GM21423 (cell line): ENCODE measurements around the gene FGL2.
"Not testable (repeated sequence)": the region's sequence is repeated elsewhere in the genome, so short reads cannot be mapped to it uniquely, and the experiment has no call there.

Source experiments
- ATAC-seq: cut with Tn5 transposase; IDR thresholded peaks from one replicate; pipeline ENCODE4 v1.9.1; 2021; ENCODE audit warnings: mild to moderate bottlenecking, moderate library complexity; ENCODE audit not compliant: unreplicated experiment

Gene FGL2

DNA sequence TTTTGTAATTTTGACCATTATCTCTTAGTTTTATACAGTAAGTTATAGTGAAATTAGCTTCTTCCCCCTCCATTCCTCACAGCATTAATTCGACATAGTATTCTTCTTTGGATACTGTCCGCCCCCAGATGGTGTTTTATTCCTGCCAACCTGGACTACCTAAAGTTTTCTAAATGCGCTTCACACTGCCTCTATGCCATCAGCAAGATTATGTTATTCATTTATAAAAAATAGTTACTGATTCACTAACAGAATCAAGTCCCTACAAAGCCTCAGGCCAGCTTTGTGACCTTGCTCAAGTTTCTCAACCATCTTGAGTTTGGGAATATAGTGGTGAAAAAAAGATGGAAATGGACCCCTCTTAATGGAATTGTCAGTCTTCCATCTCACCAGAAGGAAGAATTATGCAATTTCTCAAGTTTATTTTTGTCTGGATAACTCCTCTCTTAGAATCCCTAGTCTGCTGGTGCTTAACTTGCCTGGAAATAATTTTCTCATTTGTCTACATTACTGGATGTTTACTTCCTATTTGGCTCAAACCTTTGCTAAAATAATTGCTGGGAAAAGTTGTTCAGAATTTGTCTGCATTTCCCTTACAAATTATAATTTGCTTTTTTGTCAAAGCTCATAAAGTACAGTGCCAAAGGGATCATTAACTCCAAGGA is 16.7 kb upstream of the FGL2 start:
- no peak for ATAC-seq

DNA sequence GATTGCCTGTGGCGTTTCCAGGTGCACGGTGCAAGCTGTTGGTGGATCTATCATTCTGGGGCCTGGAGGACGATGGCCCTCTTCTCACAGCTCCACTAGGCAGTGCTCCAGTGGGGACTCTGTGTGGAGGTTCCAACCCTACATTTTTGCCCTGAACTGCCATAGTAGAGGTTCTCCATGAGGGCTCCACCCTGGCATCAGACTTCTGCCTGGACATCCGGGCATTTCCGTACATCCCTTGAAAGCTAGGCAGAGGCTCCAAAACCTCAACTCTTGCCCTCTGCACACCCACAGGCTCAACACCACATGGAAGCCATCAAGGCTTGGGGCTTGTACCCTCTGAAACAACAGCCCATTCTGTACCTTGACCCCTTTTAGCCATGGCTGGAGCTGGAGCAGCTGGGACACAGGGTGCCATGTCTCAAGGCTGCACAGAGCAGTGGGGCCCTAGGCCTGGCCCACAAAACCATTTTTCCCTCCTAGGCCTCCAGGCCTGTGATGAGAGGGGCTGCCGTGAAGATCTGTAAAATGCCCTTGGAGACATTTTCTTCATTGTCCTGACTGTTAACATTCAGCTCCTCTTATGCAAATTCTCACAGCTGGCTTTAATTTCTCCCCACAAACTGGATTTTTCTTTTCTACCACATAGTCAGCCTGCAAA is 10.0 kb upstream of the FGL2 start:
- no peak for ATAC-seq

DNA sequence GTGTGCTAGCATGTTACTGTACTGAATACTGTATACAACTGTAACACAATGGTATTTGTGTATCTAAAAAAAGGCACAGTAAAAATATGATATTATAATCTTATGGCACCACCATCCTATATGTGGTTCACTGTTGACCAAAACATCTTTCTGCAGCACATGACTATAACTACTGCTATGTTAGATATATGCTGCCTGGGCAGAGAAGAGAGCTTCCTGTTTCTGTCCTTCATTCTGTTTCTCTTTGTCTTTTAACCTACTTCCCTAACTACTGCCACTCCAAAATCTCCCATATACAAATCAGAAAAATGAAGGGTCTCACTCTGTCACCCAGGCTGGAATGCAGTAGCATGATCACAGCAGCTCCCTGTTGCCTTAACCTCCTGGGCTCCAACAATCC is 8.8 kb upstream of the FGL2 start:
- ATAC-seq = no peak

DNA sequence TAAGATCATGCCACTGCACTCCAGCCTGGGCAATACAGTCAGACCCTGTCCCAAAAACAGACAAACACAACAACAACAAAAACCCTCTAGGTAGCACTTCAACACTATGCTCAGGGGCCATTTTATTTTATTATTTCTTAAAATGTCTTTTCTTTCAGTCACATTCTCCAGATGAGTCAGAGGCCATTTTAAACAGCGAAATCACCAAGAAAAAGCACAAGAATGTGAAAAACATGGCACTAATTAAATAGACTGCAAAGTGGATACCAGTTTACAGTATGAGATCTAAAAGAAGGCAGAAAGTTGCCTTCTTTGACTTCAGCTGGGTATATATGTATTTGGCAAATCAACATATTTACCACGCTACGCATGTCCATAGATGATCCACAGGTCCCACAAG is 6.1 kb upstream of the FGL2 start:
- no peak for ATAC-seq

DNA sequence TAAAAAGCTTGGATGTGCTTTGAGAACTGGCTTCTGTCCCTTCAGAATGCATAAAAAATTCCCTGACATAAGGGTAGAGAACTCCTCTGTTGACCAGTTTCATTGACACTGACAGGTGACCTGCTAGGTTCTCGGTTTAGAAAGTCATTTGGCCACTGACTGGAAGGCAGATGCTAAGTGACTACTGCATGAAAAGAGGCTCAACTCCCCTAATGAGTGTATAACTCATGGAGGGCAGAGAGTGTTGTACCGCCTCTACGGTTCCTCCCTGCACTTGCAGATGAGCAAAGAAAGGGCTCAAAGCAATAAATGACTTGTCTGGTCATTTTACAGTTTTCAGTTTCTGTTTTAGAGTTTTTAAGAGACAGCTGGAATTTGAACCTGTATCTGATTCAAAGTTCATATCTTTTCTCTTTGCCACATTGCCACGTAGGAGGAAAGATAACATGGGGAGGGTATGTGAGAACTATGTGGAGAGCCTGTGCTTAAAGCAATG is 2.9 kb upstream of the FGL2 start:
- ATAC-seq = peak; percentile 86

DNA sequence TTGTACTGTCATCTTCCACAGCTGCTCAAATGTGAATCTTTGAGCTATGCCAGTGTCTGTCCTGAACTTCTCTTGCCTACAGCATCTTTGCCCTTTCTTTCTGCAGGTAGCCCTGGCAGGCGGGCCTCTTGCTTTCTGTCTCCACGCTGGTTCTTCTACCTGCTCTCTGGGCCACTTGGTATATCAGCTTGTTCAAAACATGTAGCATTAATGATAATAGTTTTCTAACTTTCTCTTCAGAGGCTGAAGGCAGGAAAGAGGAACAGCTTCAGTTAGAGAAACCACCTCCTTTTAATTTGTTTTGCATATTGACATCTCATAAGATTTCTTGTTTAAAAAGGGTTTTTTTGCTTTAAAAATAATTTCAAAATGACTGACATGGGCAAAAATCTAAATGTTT is 923 bp upstream of the FGL2 start:
- ATAC-seq = no peak

DNA sequence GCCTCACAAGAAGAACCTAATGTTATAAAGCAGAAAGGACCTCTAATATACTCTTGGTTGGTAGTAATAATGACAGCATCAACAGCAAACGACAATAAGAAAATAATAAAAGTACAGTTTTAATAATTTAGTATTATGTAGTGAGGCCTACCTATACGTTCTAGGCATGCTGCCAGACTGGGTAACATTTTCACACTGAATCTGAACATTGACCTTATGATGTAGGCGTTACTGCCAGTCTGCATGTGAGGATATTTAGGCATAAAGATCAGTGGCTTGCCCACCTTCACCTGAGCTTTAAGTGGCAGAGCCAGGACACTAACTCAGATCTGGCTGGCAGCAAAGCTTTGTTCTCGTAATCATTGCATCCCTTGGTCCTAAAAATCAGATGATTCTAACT is 2.5 kb downstream of the FGL2 start:
- no peak for ATAC-seq

DNA sequence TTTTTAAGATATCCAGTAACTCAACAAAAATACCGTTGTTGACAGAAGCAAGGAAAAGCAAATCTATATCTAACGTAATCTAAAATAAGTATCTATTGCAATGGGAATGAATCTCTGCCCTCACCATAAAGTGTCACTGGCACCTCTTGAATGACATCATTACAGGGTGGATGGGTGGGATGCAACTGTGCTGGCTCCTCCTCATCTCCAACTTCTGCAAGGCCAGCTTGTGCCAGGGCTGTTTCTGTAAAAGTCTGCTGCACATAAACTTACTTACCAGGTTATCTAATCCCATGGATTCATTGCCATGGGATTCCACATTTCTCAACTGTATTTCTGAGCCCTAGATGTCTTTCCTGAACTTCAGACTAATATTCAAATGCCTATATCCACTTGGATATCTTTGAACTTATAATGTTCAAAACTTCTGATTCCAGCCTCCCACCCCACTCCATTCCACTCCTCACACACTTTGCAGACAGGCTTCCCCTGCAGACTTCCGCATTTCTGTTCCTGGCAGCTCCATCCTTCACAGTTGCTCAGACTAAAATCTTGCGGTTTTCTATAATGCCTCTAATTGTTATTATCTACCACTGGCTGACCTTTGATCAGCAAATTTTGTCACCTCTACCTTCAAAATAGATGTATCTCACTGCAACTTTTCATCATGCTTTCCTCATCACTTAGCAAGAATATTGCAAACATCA is 10.7 kb downstream of the FGL2 start:
- no peak for ATAC-seq

DNA sequence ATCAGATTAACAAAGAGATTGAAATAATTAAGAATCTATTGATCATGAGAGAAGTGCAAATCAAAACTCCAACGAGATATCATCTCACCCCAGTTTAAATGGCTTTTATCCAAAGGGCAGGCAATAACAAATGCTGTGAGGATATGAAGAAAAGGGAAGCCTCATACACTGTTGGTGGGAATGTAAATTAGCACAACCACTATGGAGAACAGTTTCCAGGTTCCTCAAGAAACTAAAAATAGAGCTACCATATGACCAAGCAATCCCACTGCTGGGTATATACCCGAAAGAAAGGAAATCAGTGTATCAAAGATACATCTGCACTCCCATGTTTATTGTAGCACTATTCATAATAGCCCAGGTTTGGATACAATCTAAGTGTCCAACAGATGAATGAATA is 13.8 kb downstream of the FGL2 start:
- no peak for ATAC-seq

DNA sequence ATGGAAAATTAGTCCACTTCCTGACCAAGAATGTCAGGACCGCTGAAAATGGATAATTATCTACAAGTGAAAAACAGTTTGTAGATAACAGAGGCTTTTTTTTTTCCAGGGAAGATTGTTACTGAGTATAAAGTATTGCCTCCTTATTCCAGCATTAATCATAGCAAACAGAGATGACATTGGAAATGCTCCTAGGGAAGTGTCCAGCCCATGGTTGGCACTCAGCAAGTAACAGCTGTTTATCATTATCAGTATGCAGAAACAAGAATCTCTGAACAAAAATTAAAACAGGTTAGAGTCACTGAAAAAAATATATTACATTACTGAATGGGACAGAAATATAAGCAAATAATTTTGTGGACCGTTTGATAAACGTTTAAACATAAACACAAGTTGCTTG is 14.6 kb downstream of the FGL2 start:
- no peak for ATAC-seq

DNA sequence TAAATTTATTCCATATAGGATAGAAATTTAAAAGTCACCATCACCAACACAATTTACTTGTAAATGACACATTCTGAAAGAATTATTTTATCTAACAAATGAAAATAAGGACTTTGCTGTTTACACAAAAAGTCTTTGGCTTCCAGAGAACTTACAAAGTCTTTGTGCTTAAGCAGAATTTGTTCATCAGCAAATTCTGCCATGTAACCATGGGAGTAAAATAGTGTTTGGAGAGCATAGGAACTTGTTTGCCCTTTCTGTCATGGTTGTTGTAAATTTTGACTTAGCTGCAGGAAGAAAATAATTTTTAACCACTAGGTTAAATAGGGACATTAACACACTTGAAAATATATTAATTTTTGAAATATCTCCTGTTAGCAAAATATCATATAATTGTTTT is 15.2 kb downstream of the FGL2 start:
- ATAC-seq = no peak

DNA sequence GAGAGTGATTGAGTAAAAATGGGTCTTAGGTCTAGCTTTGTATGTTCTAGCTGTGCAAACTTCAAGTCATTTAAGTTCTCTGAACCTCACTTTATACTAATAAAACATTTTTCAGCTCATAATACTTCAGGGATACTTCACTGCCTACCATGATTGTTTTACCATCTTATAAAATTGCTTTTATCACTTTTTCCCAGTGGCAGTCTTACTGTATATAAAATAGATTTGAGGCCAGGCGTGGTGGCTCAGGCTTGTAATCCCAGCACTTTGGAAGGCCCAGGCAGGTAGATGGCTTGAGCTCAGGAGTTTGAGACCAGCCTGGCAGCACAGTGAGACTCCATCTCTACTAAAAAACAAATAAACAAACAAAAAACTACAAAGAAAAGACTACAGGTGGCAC is 17.4 kb downstream of the FGL2 start:
- no peak for ATAC-seq

DNA sequence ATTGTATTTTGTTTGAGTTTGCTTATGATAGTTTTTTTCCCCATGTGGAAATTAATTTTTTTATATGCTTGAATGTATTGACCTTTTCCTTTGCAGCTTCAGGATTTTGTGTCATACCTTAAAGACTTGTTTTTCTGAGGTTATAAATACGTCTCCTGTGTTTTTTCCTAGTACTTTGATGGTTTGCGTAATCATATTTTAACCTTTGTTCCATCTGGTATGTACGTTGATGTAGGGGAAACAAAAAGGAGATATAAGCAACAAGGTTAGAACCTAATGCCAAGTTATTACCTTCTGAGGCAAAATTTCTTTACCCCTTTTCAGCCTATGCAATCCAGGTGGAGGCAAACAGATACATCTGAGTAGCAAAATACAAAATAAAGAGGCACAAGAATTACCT is 17.9 kb downstream of the FGL2 start:
- no peak for ATAC-seq

DNA sequence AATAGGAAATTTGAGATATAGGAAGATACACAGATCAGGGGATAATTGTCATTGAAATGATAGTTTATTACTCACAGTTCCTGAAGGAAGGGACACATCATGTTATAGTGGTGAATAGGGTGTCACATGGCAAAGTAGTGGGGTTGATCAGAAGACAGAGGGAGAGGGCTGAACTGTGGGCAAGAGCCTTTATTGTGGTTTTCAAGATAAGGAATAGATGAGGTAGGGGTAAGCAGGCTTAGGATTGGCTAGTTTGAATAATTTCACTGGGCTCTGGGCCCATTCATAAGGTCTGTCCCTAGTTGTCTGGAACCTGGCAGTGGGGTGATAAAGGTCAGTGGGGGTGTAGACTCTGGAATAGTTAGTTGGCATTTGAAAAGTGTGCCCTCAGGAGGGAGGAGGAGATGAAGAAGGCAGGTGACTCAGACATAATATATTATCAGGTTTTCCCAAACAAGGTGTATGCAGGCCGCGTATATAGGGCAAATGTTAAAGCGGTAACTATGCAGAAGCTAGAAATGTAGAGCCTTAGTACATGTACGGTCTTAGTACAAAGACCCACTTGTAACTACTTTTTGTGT is 18.5 kb downstream of the FGL2 start:
- ATAC-seq = no peak

DNA sequence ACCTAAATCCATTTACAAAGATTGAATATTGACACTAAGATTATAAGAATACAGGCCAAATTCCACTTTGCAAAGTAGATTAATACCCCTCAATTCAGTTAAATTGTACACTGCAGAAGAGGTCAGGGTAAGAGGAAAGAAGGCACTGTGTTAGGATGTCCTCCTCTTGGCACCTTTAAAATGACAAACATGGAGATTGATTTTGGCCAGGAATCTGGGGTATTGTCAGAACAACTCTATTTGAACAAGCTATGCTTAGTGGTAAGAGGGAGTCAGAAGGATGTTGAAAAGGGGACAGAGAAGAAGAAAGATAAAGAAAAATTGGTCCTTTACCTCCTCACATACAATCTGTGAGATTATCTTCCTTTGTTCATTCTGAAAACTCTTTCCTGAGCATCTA is 21.6 kb downstream of the FGL2 start:
- not testable (repeated sequence) for ATAC-seq

DNA sequence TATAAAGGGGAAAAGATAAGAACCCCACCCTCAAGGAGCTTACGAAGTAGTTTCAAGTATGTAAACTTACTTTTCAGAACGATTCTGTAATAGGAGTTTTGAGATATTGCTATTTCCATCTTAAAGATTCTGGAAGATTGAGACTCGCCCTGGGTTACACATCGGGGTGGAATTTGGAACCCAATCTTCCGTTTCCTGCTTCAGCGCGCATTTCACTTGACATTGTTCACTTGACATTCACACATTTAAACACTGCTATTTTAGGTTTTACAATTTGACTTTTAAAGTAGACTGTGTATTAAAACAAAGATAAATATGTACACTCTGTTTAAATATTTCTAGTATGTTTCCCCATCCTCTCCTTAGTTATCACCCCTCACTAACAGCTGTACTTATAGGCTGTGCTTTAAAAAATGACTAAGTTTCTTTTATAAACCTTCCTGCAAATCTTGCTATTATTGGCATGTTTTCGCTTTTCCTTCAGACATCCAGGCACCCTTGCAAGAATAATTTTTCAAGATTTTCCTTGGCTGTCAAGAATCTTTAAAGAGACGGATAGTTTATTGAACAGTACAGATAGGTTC is 22.2 kb downstream of the FGL2 start:
- ATAC-seq = not testable (repeated sequence)

DNA sequence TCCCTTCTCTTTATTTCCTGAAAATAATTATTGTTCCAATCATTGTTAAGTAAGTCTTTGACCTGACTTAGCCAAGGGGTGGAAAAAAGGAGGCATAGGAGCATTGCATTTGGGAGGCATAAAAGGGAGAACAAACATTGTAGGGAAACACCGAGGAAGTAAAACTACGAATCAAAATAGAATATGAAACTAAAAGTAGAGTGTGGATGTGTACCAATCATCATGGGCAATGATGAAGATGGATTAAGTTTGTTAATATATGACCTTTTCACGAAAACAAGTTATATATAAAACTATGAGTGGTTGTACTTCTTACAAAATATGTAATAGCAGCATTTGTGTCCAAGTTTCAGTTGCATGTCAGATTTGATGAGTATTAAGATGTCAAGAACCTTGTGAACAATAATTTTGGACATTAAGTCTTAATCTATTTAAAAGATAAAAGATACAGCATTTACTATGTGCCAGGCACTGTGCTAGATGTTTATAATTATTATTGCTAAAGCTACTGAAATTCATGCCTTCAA is 24.3 kb downstream of the FGL2 start:
- ATAC-seq = peak; percentile 72

DNA sequence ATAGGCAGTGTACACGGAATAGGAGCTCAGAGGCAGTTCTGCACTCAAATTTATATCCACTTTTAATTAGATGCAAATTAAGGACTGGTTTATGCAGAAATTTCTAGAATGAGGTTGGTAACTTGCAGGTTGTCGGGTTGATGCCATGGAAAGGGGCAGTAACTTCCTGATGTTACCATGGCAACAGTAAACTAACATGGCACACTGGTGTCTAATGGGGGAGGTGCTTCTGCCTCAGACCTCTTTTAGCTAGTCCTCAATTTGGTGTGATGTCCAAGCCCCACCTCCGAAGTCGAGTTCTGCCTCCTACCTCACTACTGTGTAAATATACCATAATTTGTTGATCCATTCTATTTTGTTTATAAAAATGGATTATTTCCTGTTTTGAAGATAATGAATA is 25.2 kb downstream of the FGL2 start:
- not testable (repeated sequence) for ATAC-seq

DNA sequence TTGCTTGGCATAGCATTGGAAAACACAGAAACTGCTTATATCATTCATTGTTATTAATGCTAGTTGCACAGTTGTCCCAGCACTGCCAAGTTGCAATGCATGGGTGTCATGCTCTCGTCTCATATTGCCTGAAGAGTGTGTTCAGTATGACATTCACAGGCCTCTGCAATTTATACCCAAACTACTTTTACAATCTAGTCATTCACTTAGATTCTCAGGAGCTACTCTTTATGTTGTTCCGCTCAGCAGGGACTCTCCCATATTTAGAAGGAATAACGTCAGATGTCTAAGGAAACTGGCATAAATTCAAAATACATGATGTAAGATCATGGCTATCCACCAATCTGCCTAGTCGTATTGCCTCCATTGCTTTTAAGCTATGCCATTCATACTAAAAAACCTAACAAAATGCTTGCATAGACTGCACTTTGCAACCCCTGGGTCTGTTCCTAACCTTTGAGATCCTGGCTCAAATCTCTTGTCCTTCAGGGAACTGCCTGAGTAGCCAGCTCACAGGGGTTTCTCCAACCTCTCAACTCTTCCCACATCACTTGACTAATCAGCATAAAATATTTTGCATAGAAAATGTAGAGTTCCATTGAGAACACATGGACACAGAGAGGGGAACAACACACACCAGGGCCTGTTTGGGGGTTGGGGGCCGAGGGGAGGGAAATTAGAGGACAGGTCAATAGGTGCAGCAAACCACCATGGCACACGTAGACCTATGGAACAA is 27.0 kb downstream of the FGL2 start:
- ATAC-seq = not testable (repeated sequence)

DNA sequence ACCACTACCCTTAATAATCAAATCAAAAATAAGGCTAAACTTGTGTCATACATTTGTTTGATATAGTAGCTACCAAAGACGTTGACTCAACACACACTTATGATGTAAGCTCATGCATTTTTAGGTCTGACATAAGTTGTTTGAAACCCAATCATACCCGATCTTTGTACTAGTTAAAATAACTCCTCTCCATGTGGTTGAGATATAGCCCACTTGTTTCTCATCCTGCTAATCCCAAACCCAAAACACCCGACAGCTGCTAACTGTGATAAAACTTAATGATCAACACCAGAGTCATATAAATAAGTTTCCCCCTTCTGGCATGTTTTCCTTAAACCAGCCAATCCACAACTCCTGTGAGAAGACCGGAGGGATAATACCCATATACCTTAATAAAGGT is 28.5 kb downstream of the FGL2 start:
- not testable (repeated sequence) for ATAC-seq
